Mesenchymal stem cell (in vitro differentiated cells and primary cell): ENCODE measurements around the gene CORT.
A peak's percentile ranks its signal among the peaks of the same experiment; 100 is the strongest.

Source experiments
- DNase-seq: peaks from one replicate; pipeline ENCODE4 v3.0.0-alpha.2; 2013
- H2AFZ ChIP-seq: one replicate; pipeline ENCODE4 v1.6.1; 2013; ENCODE audit warnings: low read depth, mild to moderate bottlenecking, control low read depth, inconsistent platforms, low read length, moderate library complexity
- H2AK5ac ChIP-seq: 2 replicates; pipeline ENCODE4 v1.6.1; 2013; ENCODE audit warnings: low read length, moderate library complexity, mild to moderate bottlenecking, inconsistent platforms; ENCODE audit not compliant: severe bottlenecking
- H2BK120ac ChIP-seq: one replicate; pipeline ENCODE4 v1.6.1; 2013; ENCODE audit warnings: low read depth, mild to moderate bottlenecking, inconsistent platforms, low read length, moderate library complexity
- H2BK12ac ChIP-seq, 2 experiments: one replicate each; pipeline ENCODE4 v1.6.1; 2013; ENCODE audit warnings: inconsistent platforms in 2 of 2, low read length in 2 of 2, mild to moderate bottlenecking in 2 of 2, moderate library complexity in 2 of 2, control low read depth in 1 of 2
- H2BK15ac ChIP-seq: one replicate; pipeline ENCODE4 v1.6.1; 2013; ENCODE audit warnings: mild to moderate bottlenecking, low read depth, inconsistent platforms; ENCODE audit not compliant: poor library complexity, severe bottlenecking
- H2BK5ac ChIP-seq: 2 replicates; pipeline ENCODE4 v1.6.1; 2013; ENCODE audit warnings: low read depth, mild to moderate bottlenecking, low read length, control low read depth, inconsistent platforms; ENCODE audit not compliant: poor library complexity, severe bottlenecking
- H3K14ac ChIP-seq, 2 experiments: one replicate each; pipeline ENCODE4 v1.6.1; 2013; ENCODE audit warnings: inconsistent platforms in 2 of 2, low read length in 2 of 2, control low read depth in 1 of 2, mild to moderate bottlenecking in 1 of 2, moderate library complexity in 1 of 2
- H3K18ac ChIP-seq, 2 experiments: one replicate each; pipeline ENCODE4 v1.6.1; 2013; ENCODE audit warnings: inconsistent platforms in 2 of 2, low read length in 2 of 2, control low read depth in 1 of 2, low read depth in 1 of 2, mild to moderate bottlenecking in 1 of 2
- H3K23ac ChIP-seq, 2 experiments: one replicate each; pipeline ENCODE4 v1.6.1; 2013; ENCODE audit warnings: inconsistent platforms in 2 of 2, low read length in 2 of 2, mild to moderate bottlenecking in 2 of 2, moderate library complexity in 2 of 2, control low read depth in 1 of 2
- H3K27ac ChIP-seq: 2 replicates; pipeline ENCODE4 v1.5.1; 2013; ENCODE audit warnings: mild to moderate bottlenecking, moderate library complexity, low read length, control low read depth, inconsistent platforms; ENCODE audit not compliant: poor library complexity, severe bottlenecking
- H3K27me3 ChIP-seq, 2 experiments: 2 replicates each; pipeline versions ENCODE4 v1.6.1 to v1.7.0; 2013; ENCODE audit warnings: low read length in 2 of 2, mild to moderate bottlenecking in 2 of 2, moderate library complexity in 2 of 2, control low read depth in 1 of 2, inconsistent platforms in 1 of 2; ENCODE audit not compliant: control insufficient read depth in 1 of 2, insufficient read depth in 1 of 2
- H3K36me3 ChIP-seq, 2 experiments: 2 replicates each; pipeline versions ENCODE4 v1.6.1 to v1.7.0; 2013; ENCODE audit warnings: low read length in 2 of 2, control low read depth in 1 of 2, inconsistent platforms in 1 of 2, low read depth in 1 of 2, mild to moderate bottlenecking in 1 of 2; ENCODE audit not compliant: insufficient read depth in 2 of 2, control insufficient read depth in 1 of 2
- H3K4ac ChIP-seq, 2 experiments: one replicate each; pipeline ENCODE4 v1.6.1; 2013; ENCODE audit warnings: inconsistent platforms in 2 of 2, low read length in 2 of 2, mild to moderate bottlenecking in 2 of 2, moderate library complexity in 2 of 2, control low read depth in 1 of 2, low read depth in 1 of 2
- H3K4me1 ChIP-seq: 2 replicates; pipeline ENCODE4 v1.6.1; 2013; ENCODE audit warnings: low read depth, low read length, control low read depth; ENCODE audit not compliant: control insufficient read depth, insufficient read depth
- H3K4me2 ChIP-seq: 2 replicates; pipeline ENCODE4 v1.6.1; 2013; ENCODE audit warnings: low read length, mild to moderate bottlenecking, inconsistent platforms; ENCODE audit not compliant: poor library complexity, severe bottlenecking
- H3K4me3 ChIP-seq, 2 experiments: 2 replicates each; pipeline versions ENCODE4 v1.5.1 to v1.7.0; 2013; ENCODE audit warnings: low read length in 2 of 2, mild to moderate bottlenecking in 2 of 2, control low read depth in 1 of 2, low read depth in 1 of 2; ENCODE audit not compliant: insufficient read depth in 1 of 2
- H3K79me1 ChIP-seq: replicated peaks from 2 replicates; pipeline ENCODE4 v1.6.1; 2013; ENCODE audit warnings: mild to moderate bottlenecking, control low read depth, low read length, inconsistent platforms; ENCODE audit not compliant: poor library complexity, severe bottlenecking
- H3K9ac ChIP-seq: 2 replicates; pipeline ENCODE4 v1.7.0; 2013; ENCODE audit warnings: mild to moderate bottlenecking, low read length, moderate library complexity
- H3K9me3 ChIP-seq: 2 replicates; pipeline ENCODE4 v1.7.0; 2013; ENCODE audit warnings: mild to moderate bottlenecking, low read length; ENCODE audit not compliant: control insufficient read depth
- H4K8ac ChIP-seq: one replicate; pipeline ENCODE4 v1.6.1; 2013; ENCODE audit warnings: inconsistent platforms, mild to moderate bottlenecking, low read length, moderate library complexity
- H4K91ac ChIP-seq: one replicate; pipeline ENCODE4 v1.6.1; 2013; ENCODE audit warnings: mild to moderate bottlenecking, low read length, inconsistent platforms
- WGBS: methylation state at CpG from one replicate; pipeline ENCODE4 v1.1.7; 2013; ENCODE audit warnings: mixed read lengths; 5-methylcytosine and 5-hydroxymethylcytosine counted together

The CORT gene

DNA sequence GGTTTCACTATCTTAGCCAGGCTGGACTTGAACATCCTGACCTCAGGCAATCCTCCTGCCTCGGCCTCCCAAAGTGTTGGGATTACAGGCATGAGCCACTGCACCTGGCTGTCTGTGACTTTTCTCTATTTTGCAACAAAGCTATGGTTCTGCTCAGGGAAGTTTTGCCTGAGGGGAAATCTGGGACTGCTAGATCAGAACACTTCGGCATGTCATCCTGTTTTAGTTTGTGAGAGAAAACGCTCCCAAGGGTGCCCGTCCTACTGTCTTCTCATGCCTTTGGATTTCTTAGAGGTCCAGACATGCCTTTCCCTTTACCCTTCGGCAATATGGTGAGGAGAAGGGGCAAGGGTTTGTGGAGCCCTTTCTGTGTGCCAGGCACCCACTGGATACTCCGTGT lies 5.6 kb upstream of the CORT start:
- Histone ChIP-seq H3K4ac (no peak overlapping the region), H4K91ac (no peak overlapping the region), H3K9ac (no peak overlapping the region), H2BK15ac (no peak overlapping the region), H3K9me3 (no peaks in the 10 kb centered on the region), H3K23ac (no peak overlapping the region), H2BK5ac (no peak overlapping the region), H3K14ac (no peak overlapping the region), H3K4me1 (no peaks in the 10 kb centered on the region), H2BK12ac (no peak overlapping the region), H3K79me1 (no peaks in the 10 kb centered on the region), H3K27ac (no peak overlapping the region), H3K4me3 (no peak overlapping the region), H3K27me3 (no peaks in the 10 kb centered on the region), H3K36me3 (peaks cover 3 to 29% of the 10 kb centered on the region in 2 experiments), H2AK5ac (no peak overlapping the region), H2BK120ac (no peak overlapping the region), H2AFZ (no peak overlapping the region), H3K4me2 (no peak overlapping the region), H4K8ac (no peak overlapping the region), H3K18ac (no peak overlapping the region)
- 94% methylated on average over 6 of the region's 6 CpGs for WGBS
- no peak for DNase-seq

DNA sequence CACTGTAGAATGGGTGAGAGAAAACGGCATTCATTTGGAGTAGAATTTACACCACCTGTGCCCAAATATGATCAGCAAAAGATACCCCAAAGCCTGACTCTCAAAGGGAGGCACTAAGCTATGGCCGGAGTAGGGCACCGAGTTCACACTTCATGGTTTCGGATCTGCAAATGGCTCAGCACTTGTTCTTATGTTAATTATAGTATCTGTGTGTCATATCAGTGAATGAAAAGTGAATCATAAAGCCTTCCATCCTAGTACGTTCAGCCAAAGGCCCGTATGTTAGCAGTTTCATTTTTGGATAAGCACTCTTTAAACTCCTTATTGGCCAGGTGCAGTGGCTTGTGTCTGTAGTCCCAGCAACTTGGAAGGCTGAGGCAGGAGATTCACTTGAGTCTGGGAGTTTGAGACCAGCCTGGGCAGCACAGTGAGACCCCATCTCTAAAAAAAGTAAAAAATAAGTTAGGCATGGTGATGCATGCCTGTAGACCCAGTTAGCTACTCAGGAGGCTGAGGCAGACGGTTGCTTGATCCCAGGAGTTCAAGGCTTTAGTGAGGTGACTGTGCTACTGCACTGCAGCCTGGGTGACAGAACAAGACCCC lies 4.9 kb upstream of the CORT start:
- Histone ChIP-seq H2AK5ac (no peak overlapping the region), H3K18ac (no peak overlapping the region), H2BK15ac (no peak overlapping the region), H3K27ac (no peak overlapping the region), H2BK5ac (no peak overlapping the region), H3K4me2 (no peak overlapping the region), H2AFZ (no peak overlapping the region), H3K79me1 (no peaks in the 10 kb centered on the region), H3K23ac (no peak overlapping the region), H3K4ac (no peak overlapping the region), H3K4me3 (no peak overlapping the region), H3K36me3 (peaks cover 3 to 26% of the 10 kb centered on the region in 2 experiments), H3K4me1 (no peaks in the 10 kb centered on the region), H3K27me3 (no peaks in the 10 kb centered on the region), H4K91ac (no peak overlapping the region), H3K9ac (no peak overlapping the region), H2BK120ac (no peak overlapping the region), H4K8ac (no peak overlapping the region), H2BK12ac (no peak overlapping the region), H3K9me3 (no peaks in the 10 kb centered on the region), H3K14ac (no peak overlapping the region)
- no peak for DNase-seq
- WGBS: 92% methylated on average over 7 of the region's 7 CpGs

DNA sequence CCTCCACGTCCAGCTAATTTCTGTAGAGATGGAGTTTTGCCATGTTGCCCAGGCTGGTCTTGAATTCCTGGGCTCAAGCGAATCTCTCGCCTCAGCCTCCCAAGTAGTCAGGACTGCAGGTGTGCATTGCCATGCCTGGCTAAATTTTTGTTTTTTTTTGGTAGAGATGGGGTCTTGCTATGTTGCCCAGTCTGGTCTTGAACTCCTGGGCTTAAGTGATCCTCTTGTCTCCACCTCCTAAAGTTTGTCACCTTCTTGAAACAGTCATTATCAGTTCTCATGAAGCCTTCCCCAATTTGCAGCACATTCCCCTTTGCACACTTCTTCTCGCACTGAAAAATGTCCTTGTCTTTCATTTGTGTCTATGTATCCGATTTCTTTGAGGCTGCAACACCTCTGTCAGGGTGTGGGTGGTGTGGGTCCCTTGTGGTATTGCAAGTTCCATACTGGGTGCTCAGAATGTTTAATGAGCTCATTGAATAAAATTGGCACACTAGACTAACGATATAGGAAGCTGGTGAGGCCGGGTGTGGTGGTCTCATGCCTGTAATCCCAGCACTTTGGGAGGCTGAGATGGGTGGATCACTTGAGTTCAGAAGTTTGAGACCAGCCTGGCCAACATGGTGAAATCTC lies 2.9 kb upstream of the CORT start:
- no peak overlapping the region for H3K9ac ChIP-seq
- H4K8ac ChIP-seq: no peak overlapping the region
- H3K18ac ChIP-seq: no peak overlapping the region
- no peak overlapping the region for H2BK12ac ChIP-seq
- H2AK5ac ChIP-seq: no peak overlapping the region
- H3K4ac ChIP-seq: no peak overlapping the region
- peaks cover 2% of the 10 kb centered on the region for H3K4me1 ChIP-seq
- no peak overlapping the region for H2AFZ ChIP-seq
- no peaks in the 10 kb centered on the region for H3K79me1 ChIP-seq
- no peak for DNase-seq
- peaks cover 3 to 18% of the 10 kb centered on the region in 2 experiments for H3K36me3 ChIP-seq
- no peak overlapping the region for H3K14ac ChIP-seq
- no peak overlapping the region for H3K23ac ChIP-seq
- WGBS: 95% methylated on average over 7 of the region's 7 CpGs
- H3K4me2 ChIP-seq: no peak overlapping the region
- no peak overlapping the region for H2BK120ac ChIP-seq
- H3K4me3 ChIP-seq: no peak overlapping the region
- no peak overlapping the region for H4K91ac ChIP-seq
- H2BK5ac ChIP-seq: no peak overlapping the region
- no peaks in the 10 kb centered on the region for H3K9me3 ChIP-seq
- H2BK15ac ChIP-seq: no peak overlapping the region
- no peak overlapping the region for H3K27ac ChIP-seq
- no peaks in the 10 kb centered on the region for H3K27me3 ChIP-seq

DNA sequence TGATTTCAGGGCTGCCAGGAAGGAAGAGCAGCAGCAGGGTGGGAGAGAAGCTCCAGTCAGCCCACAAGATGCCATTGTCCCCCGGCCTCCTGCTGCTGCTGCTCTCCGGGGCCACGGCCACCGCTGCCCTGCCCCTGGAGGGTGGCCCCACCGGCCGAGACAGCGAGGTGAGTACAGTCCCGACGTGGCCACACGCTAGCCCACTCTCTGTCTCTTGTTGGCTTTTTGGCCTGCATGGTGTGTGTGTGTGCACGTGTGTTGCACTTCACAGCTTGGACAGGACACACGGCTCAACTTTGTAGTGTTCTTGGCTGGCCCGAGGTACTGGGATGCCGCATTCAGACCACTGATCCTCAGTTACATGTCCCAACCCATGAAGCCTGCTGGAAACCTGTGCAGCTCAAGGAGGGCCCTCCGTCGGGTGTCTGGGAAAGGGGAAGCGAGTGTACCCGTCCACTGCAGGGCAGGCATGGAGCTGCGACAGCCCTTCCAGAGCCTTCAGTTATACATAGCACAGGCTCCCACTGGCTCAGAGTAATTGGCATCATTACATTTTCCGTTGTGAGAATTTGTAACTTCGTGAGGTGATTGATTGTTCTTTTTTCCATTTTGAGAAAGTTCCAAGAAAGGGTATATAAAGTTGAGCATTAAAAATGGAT lies 454 bp downstream of the CORT start:
- Histone ChIP-seq H3K4me1 (peaks cover 2% of the 10 kb centered on the region), H2BK12ac (no peak overlapping the region), H2AK5ac (no peak overlapping the region), H3K14ac (no peak overlapping the region), H3K4me2 (no peak overlapping the region), H3K18ac (no peak overlapping the region), H2BK120ac (no peak overlapping the region), H2BK15ac (no peak overlapping the region), H3K4ac (no peak overlapping the region), H2BK5ac (no peak overlapping the region), H2AFZ (no peak overlapping the region), H3K4me3 (no peak overlapping the region), H4K8ac (no peak overlapping the region), H3K27me3 (no peaks in the 10 kb centered on the region), H3K9ac (peak overlapping the region; percentile 86), H3K23ac (no peak overlapping the region), H3K27ac (no peak overlapping the region), H3K36me3 (peaks cover 3% of the 10 kb centered on the region in 2 experiments), H4K91ac (peak overlapping the region; percentile 14), H3K79me1 (no peaks in the 10 kb centered on the region), H3K9me3 (no peaks in the 10 kb centered on the region)
- no peak for DNase-seq
- WGBS: 97% methylated on average over 21 of the region's 21 CpGs
